Stomach smooth muscle (tissue), 2 donors: ENCODE data around the gene EVA1C.
"Not testable (repeated sequence)": the region's sequence is repeated elsewhere in the genome, so short reads cannot be mapped to it uniquely, and the experiment has no call there.

Source experiments
- H3K27ac ChIP-seq: one replicate; pipeline ENCODE4 v1.7.0; 2013; ENCODE audit warnings: mild to moderate bottlenecking, low read length, inconsistent platforms
- H3K27me3 ChIP-seq, 2 donors: one replicate each; pipeline ENCODE4 v1.7.0; 2013; ENCODE audit warnings: low read length in 2 of 2; ENCODE audit not compliant: insufficient read depth in 2 of 2, control insufficient read depth in 1 of 2
- H3K36me3 ChIP-seq, 2 donors: one replicate each; pipeline ENCODE4 v1.7.0; 2013; ENCODE audit warnings: low read length in 2 of 2; ENCODE audit not compliant: control insufficient read depth in 2 of 2, insufficient read depth in 2 of 2
- H3K4me1 ChIP-seq: one replicate; pipeline ENCODE4 v1.7.0; 2013; ENCODE audit warnings: low read length; ENCODE audit not compliant: control insufficient read depth, insufficient read depth
- H3K4me3 ChIP-seq, 2 donors: one replicate each; pipeline ENCODE4 v1.7.0; 2013; ENCODE audit warnings: low read length in 2 of 2
- H3K9ac ChIP-seq, 2 donors: one replicate each; pipeline ENCODE4 v1.7.0; 2013; ENCODE audit warnings: low read length in 2 of 2, mild to moderate bottlenecking in 1 of 2
- H3K9me3 ChIP-seq, 2 donors: one replicate each; pipeline ENCODE4 v1.7.0; 2013; ENCODE audit warnings: low read length in 2 of 2; ENCODE audit not compliant: control insufficient read depth in 2 of 2
- donor health status: healthy.
- donor health status: Pancreatic carcinoma.

EVA1C gene

GRCh38 chr21:32531561-32531960 lies 119.1 kb downstream of the EVA1C start:
- not testable (repeated sequence) for H3K9ac ChIP-seq, H3K36me3 ChIP-seq, H3K27ac ChIP-seq, H3K4me3 ChIP-seq, H3K9me3 ChIP-seq, H3K27me3 ChIP-seq, H3K4me1 ChIP-seq

- no peak overlapping the region for H3K27ac ChIP-seq
- H3K27me3 ChIP-seq = no peaks in the 10 kb centered on the region
- H3K9ac ChIP-seq = no peak overlapping the region
- H3K36me3 ChIP-seq = peaks cover 0 to 2% of the 10 kb centered on the region in 2 donors
- no peaks in the 10 kb centered on the region for H3K9me3 ChIP-seq
- no peak overlapping the region for H3K4me3 ChIP-seq
- no peaks in the 10 kb centered on the region for H3K4me1 ChIP-seq
Measured at GRCh38 chr21:32532636-32533035, 120.1 kb downstream of the EVA1C start.

GRCh38 chr21:32533053-32533452 lies 120.5 kb downstream of the EVA1C start:
- Histone ChIP-seq H3K27ac (no peak overlapping the region), H3K4me1 (no peaks in the 10 kb centered on the region), H3K9ac (no peak overlapping the region), H3K27me3 (no peaks in the 10 kb centered on the region), H3K36me3 (peaks cover 0 to 2% of the 10 kb centered on the region in 2 donors), H3K9me3 (no peaks in the 10 kb centered on the region), H3K4me3 (no peak overlapping the region)

- Histone ChIP-seq H3K9me3 (no peaks in the 10 kb centered on the region), H3K4me3 (no peak overlapping the region), H3K4me1 (no peaks in the 10 kb centered on the region), H3K9ac (no peak overlapping the region), H3K27me3 (no peaks in the 10 kb centered on the region), H3K27ac (no peak overlapping the region), H3K36me3 (peaks cover 0 to 2% of the 10 kb centered on the region in 2 donors)
Measured at GRCh38 chr21:32533611-32534010, 121.1 kb downstream of the EVA1C start.

- Histone ChIP-seq H3K36me3 (peaks cover 0 to 2% of the 10 kb centered on the region in 2 donors), H3K27ac (no peak overlapping the region), H3K9me3 (no peaks in the 10 kb centered on the region), H3K4me1 (no peaks in the 10 kb centered on the region), H3K27me3 (no peaks in the 10 kb centered on the region), H3K4me3 (no peak overlapping the region), H3K9ac (no peak overlapping the region)
Measured at GRCh38 chr21:32534113-32534512, 121.6 kb downstream of the EVA1C start.

GRCh38 chr21:32535612-32536011 lies 123.1 kb downstream of the EVA1C start:
- Histone ChIP-seq H3K27me3 (no peaks in the 10 kb centered on the region), H3K36me3 (peaks cover 0 to 2% of the 10 kb centered on the region in 2 donors), H3K27ac (no peak overlapping the region), H3K4me3 (no peak overlapping the region), H3K9ac (no peak overlapping the region), H3K4me1 (no peaks in the 10 kb centered on the region), H3K9me3 (no peaks in the 10 kb centered on the region)

GRCh38 chr21:32537569-32537881 lies 125.0 kb downstream of the EVA1C start:
- Histone ChIP-seq H3K4me1 (no peaks in the 10 kb centered on the region), H3K4me3 (no peak overlapping the region), H3K27ac (no peak overlapping the region), H3K9ac (no peak overlapping the region), H3K9me3 (no peaks in the 10 kb centered on the region), H3K27me3 (no peaks in the 10 kb centered on the region), H3K36me3 (peaks cover 0 to 2% of the 10 kb centered on the region in 2 donors)

GRCh38 chr21:32538147-32538792 lies 125.8 kb downstream of the EVA1C start:
- Histone ChIP-seq H3K9me3 (no peaks in the 10 kb centered on the region), H3K27ac (no peak overlapping the region), H3K27me3 (no peaks in the 10 kb centered on the region), H3K9ac (no peak overlapping the region), H3K4me1 (no peaks in the 10 kb centered on the region), H3K36me3 (peaks cover 0 to 1% of the 10 kb centered on the region in 2 donors), H3K4me3 (no peak overlapping the region)

GRCh38 chr21:32539378-32539777 lies 126.9 kb downstream of the EVA1C start:
- H3K4me3 ChIP-seq = no peak overlapping the region
- no peaks in the 10 kb centered on the region for H3K9me3 ChIP-seq
- H3K4me1 ChIP-seq = no peaks in the 10 kb centered on the region
- H3K36me3 ChIP-seq = no peaks in the 10 kb centered on the region
- H3K27me3 ChIP-seq = no peaks in the 10 kb centered on the region
- no peak overlapping the region for H3K27ac ChIP-seq
- H3K9ac ChIP-seq = no peak overlapping the region

- not testable (repeated sequence) for H3K27ac ChIP-seq, H3K4me3 ChIP-seq, H3K36me3 ChIP-seq, H3K9me3 ChIP-seq, H3K9ac ChIP-seq, H3K4me1 ChIP-seq, H3K27me3 ChIP-seq
Measured at GRCh38 chr21:32543056-32543455, 130.6 kb downstream of the EVA1C start.

GRCh38 chr21:32543975-32544374 lies 131.5 kb downstream of the EVA1C start:
- H3K27ac ChIP-seq = no peak overlapping the region
- no peaks in the 10 kb centered on the region for H3K9me3 ChIP-seq
- H3K9ac ChIP-seq = no peak overlapping the region
- no peaks in the 10 kb centered on the region for H3K36me3 ChIP-seq
- no peak overlapping the region for H3K4me3 ChIP-seq
- H3K27me3 ChIP-seq = no peaks in the 10 kb centered on the region
- no peaks in the 10 kb centered on the region for H3K4me1 ChIP-seq
